ENCODE data around the gene ZNF57.

ZNF57 gene

GRCh38 chr19:2863816-2864215 is 36.9 kb upstream of the ZNF57 start:
- no peaks in the 10 kb centered on the region for H4K20me1 ChIP-seq (ENCODE audit: insufficient read depth, low read length)
- no peaks in the 10 kb centered on the region for H3K9me3 ChIP-seq (ENCODE audit: low read length)
- H3K4me2 ChIP-seq (ENCODE audit: low read length): no peak overlapping the region
- H3K27me3 ChIP-seq (ENCODE audit: insufficient read depth, low read length): no peaks in the 10 kb centered on the region
- no peaks in the 10 kb centered on the region for H3K36me3 ChIP-seq (ENCODE audit: insufficient read depth, low read length)
- H2AFZ ChIP-seq (ENCODE audit: low read length): no peak overlapping the region
- no peak overlapping the region for H3K9ac ChIP-seq (ENCODE audit: low read length)
- H3F3A ChIP-seq (ENCODE audit: insufficient read depth, low read length): no peaks in the 10 kb centered on the region
- H3K79me2 ChIP-seq (ENCODE audit: insufficient read depth, low read length): no peaks in the 10 kb centered on the region
- H3K27ac ChIP-seq (ENCODE audit: low read depth, low read length, poor library complexity, severe bottlenecking): no peak overlapping the region
- no peaks in the 10 kb centered on the region for H3K4me1 ChIP-seq (ENCODE audit: insufficient read depth, low read length, severe bottlenecking)
- no peaks in the 10 kb centered on the region for H3K9me2 ChIP-seq (ENCODE audit: low read depth, low read length)
- no peak overlapping the region for H3K4me3 ChIP-seq (ENCODE audit: low read depth, low read length, poor library complexity, severe bottlenecking)
- TF ChIP-seq, protein P1, sequence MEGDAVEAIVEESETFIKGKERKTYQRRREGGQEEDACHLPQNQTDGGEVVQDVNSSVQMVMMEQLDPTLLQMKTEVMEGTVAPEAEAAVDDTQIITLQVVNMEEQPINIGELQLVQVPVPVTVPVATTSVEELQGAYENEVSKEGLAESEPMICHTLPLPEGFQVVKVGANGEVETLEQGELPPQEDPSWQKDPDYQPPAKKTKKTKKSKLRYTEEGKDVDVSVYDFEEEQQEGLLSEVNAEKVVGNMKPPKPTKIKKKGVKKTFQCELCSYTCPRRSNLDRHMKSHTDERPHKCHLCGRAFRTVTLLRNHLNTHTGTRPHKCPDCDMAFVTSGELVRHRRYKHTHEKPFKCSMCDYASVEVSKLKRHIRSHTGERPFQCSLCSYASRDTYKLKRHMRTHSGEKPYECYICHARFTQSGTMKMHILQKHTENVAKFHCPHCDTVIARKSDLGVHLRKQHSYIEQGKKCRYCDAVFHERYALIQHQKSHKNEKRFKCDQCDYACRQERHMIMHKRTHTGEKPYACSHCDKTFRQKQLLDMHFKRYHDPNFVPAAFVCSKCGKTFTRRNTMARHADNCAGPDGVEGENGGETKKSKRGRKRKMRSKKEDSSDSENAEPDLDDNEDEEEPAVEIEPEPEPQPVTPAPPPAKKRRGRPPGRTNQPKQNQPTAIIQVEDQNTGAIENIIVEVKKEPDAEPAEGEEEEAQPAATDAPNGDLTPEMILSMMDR (IDR thresholded peaks at IDR 0.05; ENCODE audit: low read length): no peak
- no peak for TF ChIP-seq EZH2 (IDR thresholded peaks at IDR 0.05; ENCODE audit: borderline replicate concordance, low read length)

GRCh38 chr19:2865334-2866100 is 35.2 kb upstream of the ZNF57 start:
- no peaks in the 10 kb centered on the region for H4K20me1 ChIP-seq (ENCODE audit: insufficient read depth, low read length)
- H3K27me3 ChIP-seq (ENCODE audit: insufficient read depth, low read length): no peaks in the 10 kb centered on the region
- no peak overlapping the region for H3K27ac ChIP-seq (ENCODE audit: low read depth, low read length, poor library complexity, severe bottlenecking)
- no peak overlapping the region for H3K4me2 ChIP-seq (ENCODE audit: low read length)
- no peaks in the 10 kb centered on the region for H3K9me2 ChIP-seq (ENCODE audit: low read depth, low read length)
- no peaks in the 10 kb centered on the region for H3K9me3 ChIP-seq (ENCODE audit: low read length)
- H3K36me3 ChIP-seq (ENCODE audit: insufficient read depth, low read length): no peaks in the 10 kb centered on the region
- no peak for TF ChIP-seq EZH2 (IDR thresholded peaks at IDR 0.05; ENCODE audit: borderline replicate concordance, low read length)
- TF ChIP-seq, protein P1 (IDR thresholded peaks at IDR 0.05; ENCODE audit: low read length): no peak
- no peak overlapping the region for H2AFZ ChIP-seq (ENCODE audit: low read length)
- H3F3A ChIP-seq (ENCODE audit: insufficient read depth, low read length): no peaks in the 10 kb centered on the region
- H3K79me2 ChIP-seq (ENCODE audit: insufficient read depth, low read length): no peaks in the 10 kb centered on the region
- H3K9ac ChIP-seq (ENCODE audit: low read length): no peak overlapping the region
- H3K4me1 ChIP-seq (ENCODE audit: insufficient read depth, low read length, severe bottlenecking): no peaks in the 10 kb centered on the region
- H3K4me3 ChIP-seq (ENCODE audit: low read depth, low read length, poor library complexity, severe bottlenecking): no peak overlapping the region

- Histone ChIP-seq H3K9me2 (ENCODE audit: low read depth, low read length) (no peaks in the 10 kb centered on the region), H3K9me3 (ENCODE audit: low read length) (no peaks in the 10 kb centered on the region), H3K4me2 (ENCODE audit: low read length) (no peak overlapping the region), H3K4me1 (ENCODE audit: insufficient read depth, low read length, severe bottlenecking) (no peaks in the 10 kb centered on the region), H3K9ac (ENCODE audit: low read length) (no peak overlapping the region), H2AFZ (ENCODE audit: low read length) (no peak overlapping the region), H3K36me3 (ENCODE audit: insufficient read depth, low read length) (no peaks in the 10 kb centered on the region), H3K27ac (ENCODE audit: low read depth, low read length, poor library complexity, severe bottlenecking) (no peak overlapping the region), H3K79me2 (ENCODE audit: insufficient read depth, low read length) (no peaks in the 10 kb centered on the region), H3K4me3 (ENCODE audit: low read depth, low read length, poor library complexity, severe bottlenecking) (no peak overlapping the region), H3F3A (ENCODE audit: insufficient read depth, low read length) (no peaks in the 10 kb centered on the region), H4K20me1 (ENCODE audit: insufficient read depth, low read length) (no peaks in the 10 kb centered on the region), H3K27me3 (ENCODE audit: insufficient read depth, low read length) (no peaks in the 10 kb centered on the region)
- no peak for TF ChIP-seq EZH2 (IDR thresholded peaks at IDR 0.05; ENCODE audit: borderline replicate concordance, low read length)
- TF ChIP-seq, protein P1 (IDR thresholded peaks at IDR 0.05; ENCODE audit: low read length): no peak
Observed at GRCh38 chr19:2866495-2867024, 34.2 kb upstream of the ZNF57 start.

Measured in OCI-LY1 (cell line).